ENCODE measurements around the gene GAS7.

- no peak for TF ChIP-seq EZH2 (IDR thresholded peaks at IDR 0.05)
- TF ChIP-seq POLR2AphosphoS5 (IDR thresholded peaks at IDR 0.05; ENCODE audit: borderline replicate concordance, low read depth, low read length) = no peak
- no peak for TF ChIP-seq FOXP2 (optimal IDR thresholded peaks at IDR 0.05; ENCODE audit: control extremely low read depth, extremely low read length, insufficient read depth)
These were observed 53.4 kb downstream of the GAS7 start for GRCh38 chr17:10144982-10145381.
